DMS53 treated with DMSO at 0.1 percent for 48 hours (cell line): ENCODE results near the gene INS.

Experiments used
- DNase-seq: peaks from one replicate; lab custom pipeline; 2025; ENCODE audit not compliant: unreplicated experiment; lab: John Stamatoyannopoulos, UW

INS gene

GRCh38 chr11:2149460-2149859 lies 11.5 kb downstream of the INS start:
- no peak for DNase-seq

GRCh38 chr11:2148595-2148994 lies 12.4 kb downstream of the INS start:
- DNase-seq = no peak

- DNase-seq = no peak
Observed at GRCh38 chr11:2147391-2147790, 13.6 kb downstream of the INS start.

- no peak for DNase-seq
Observed at GRCh38 chr11:2146051-2146450, 15.0 kb downstream of the INS start.

- no peak for DNase-seq
Observed at GRCh38 chr11:2144544-2145248, 16.3 kb downstream of the INS start.

- DNase-seq = no peak
Observed at GRCh38 chr11:2143799-2144543, 17.0 kb downstream of the INS start.

- DNase-seq = no peak
Observed at GRCh38 chr11:2143477-2143798, 17.6 kb downstream of the INS start.

- no peak for DNase-seq
Observed at GRCh38 chr11:2142762-2143202, 18.2 kb downstream of the INS start.

- DNase-seq = no peak
Observed at GRCh38 chr11:2142300-2142759, 18.7 kb downstream of the INS start.

- no peak for DNase-seq
Observed at GRCh38 chr11:2140411-2141400, 20.3 kb downstream of the INS start.

GRCh38 chr11:2139621-2140337 lies 21.2 kb downstream of the INS start:
- no peak for DNase-seq

- no peak for DNase-seq
Observed at GRCh38 chr11:2139123-2139521, 21.9 kb downstream of the INS start, which contains the start of gene IGF2. IGF2 (minus strand) TSS chr11:2139389; CDS start chr11:2135523, 3,866 bp downstream.

- no peak for DNase-seq
Observed at GRCh38 chr11:2138431-2139122, 22.4 kb downstream of the INS start.

- DNase-seq = no peak
Observed at GRCh38 chr11:2138068-2138430, 23.0 kb downstream of the INS start.

GRCh38 chr11:2137202-2138067 lies 23.6 kb downstream of the INS start:
- DNase-seq = no peak

- no peak for DNase-seq
Observed at GRCh38 chr11:2136952-2137201, 24.1 kb downstream of the INS start.

GRCh38 chr11:2136209-2136951 lies 24.6 kb downstream of the INS start:
- DNase-seq = no peak

- DNase-seq = no peak
Observed at GRCh38 chr11:2135648-2136201, 25.3 kb downstream of the INS start.
